Parathyroid adenoma (tissue), 2 donors: ENCODE data around the gene UHRF2.

Experiments
- H2AFZ ChIP-seq: fragments of 300-600 bp; sonication (generic); one replicate; pipeline ENCODE4 v1.7.0; 2017; ENCODE audit warnings: antibody characterized with exemption, mild to moderate bottlenecking
- H3K27ac ChIP-seq: fragments of 300-600 bp; sonication (generic); one replicate; pipeline ENCODE4 v1.7.0; 2017
- H3K27me3 ChIP-seq: fragments of 300-600 bp; sonication (generic); one replicate; pipeline ENCODE4 v1.7.0; 2017; ENCODE audit warnings: low read length; ENCODE audit not compliant: control insufficient read depth, insufficient read depth
- H3K36me3 ChIP-seq: fragments of 300-600 bp; sonication (generic); one replicate; pipeline ENCODE4 v1.7.0; 2017; ENCODE audit warnings: low read length; ENCODE audit not compliant: control insufficient read depth, insufficient read depth
- H3K4me1 ChIP-seq: fragments of 300-600 bp; sonication (generic); one replicate; pipeline ENCODE4 v1.7.0; 2017; ENCODE audit warnings: control low read depth
- H3K4me2 ChIP-seq: fragments of 300-600 bp; sonication (generic); one replicate; pipeline ENCODE4 v1.7.0; 2017; ENCODE audit warnings: low read length
- H3K4me3 ChIP-seq: fragments of 300-600 bp; sonication (generic); one replicate; pipeline ENCODE4 v1.7.0; 2017; ENCODE audit warnings: low read depth, low read length
- H3K79me2 ChIP-seq: fragments of 300-600 bp; sonication (generic); one replicate; pipeline ENCODE4 v1.7.0; 2017; ENCODE audit warnings: control low read depth
- H3K9ac ChIP-seq: fragments of 300-600 bp; sonication (generic); one replicate; pipeline ENCODE4 v1.7.0; 2017; ENCODE audit warnings: mild to moderate bottlenecking
- H3K9me3 ChIP-seq: fragments of 300-600 bp; sonication (generic); one replicate; pipeline ENCODE4 v1.7.0; 2017; ENCODE audit warnings: low read length; ENCODE audit not compliant: control insufficient read depth
- TF ChIP-seq, protein P1 (sequence below): fragments of 300-600 bp; sonication (generic); IDR thresholded peaks from one replicate; pipeline ENCODE4 v1.7.0; 2017; ENCODE audit warnings: antibody characterized with exemption, mild to moderate bottlenecking
- donor health status: primary hyperparathyroidism.

The UHRF2 gene

GRCh38 chr9:6551136-6551535 is 138.1 kb downstream of the UHRF2 start:
- no peaks in the 10 kb centered on the region for H3K79me2 ChIP-seq
- no peak overlapping the region for H3K9ac ChIP-seq
- no peak overlapping the region for H2AFZ ChIP-seq
- no peaks in the 10 kb centered on the region for H3K27me3 ChIP-seq
- no peak overlapping the region for H3K4me3 ChIP-seq
- H3K36me3 ChIP-seq, result no peaks in the 10 kb centered on the region
- no peak overlapping the region for H3K4me2 ChIP-seq
- no peaks in the 10 kb centered on the region for H3K4me1 ChIP-seq
- no peaks in the 10 kb centered on the region for H3K9me3 ChIP-seq
- TF ChIP-seq, protein P1, sequence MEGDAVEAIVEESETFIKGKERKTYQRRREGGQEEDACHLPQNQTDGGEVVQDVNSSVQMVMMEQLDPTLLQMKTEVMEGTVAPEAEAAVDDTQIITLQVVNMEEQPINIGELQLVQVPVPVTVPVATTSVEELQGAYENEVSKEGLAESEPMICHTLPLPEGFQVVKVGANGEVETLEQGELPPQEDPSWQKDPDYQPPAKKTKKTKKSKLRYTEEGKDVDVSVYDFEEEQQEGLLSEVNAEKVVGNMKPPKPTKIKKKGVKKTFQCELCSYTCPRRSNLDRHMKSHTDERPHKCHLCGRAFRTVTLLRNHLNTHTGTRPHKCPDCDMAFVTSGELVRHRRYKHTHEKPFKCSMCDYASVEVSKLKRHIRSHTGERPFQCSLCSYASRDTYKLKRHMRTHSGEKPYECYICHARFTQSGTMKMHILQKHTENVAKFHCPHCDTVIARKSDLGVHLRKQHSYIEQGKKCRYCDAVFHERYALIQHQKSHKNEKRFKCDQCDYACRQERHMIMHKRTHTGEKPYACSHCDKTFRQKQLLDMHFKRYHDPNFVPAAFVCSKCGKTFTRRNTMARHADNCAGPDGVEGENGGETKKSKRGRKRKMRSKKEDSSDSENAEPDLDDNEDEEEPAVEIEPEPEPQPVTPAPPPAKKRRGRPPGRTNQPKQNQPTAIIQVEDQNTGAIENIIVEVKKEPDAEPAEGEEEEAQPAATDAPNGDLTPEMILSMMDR, result no peak
- H3K27ac ChIP-seq, result no peak overlapping the region

DNA sequence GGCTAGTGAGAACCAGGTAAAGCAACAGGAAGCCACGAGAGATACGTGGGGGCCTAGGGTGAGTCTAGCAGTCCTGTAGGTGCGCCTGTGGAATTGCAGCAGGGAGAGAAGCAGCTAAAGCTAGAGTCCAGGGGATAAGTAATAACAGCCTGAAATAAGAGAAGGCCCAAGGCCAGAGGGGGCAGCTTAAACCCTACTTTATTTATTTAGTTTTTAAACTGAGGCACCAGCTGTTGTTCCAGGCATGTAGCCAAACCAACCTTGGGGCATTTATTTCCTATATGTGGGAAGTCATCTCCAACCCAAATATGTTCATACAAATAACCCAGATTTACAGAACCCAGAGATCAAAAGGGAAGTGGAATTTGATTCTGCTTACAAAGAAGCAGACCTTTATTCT is 139.0 kb downstream of the UHRF2 start:
- no peak overlapping the region for H2AFZ ChIP-seq
- TF ChIP-seq, protein P1, result no peak
- no peaks in the 10 kb centered on the region for H3K4me1 ChIP-seq
- no peak overlapping the region for H3K4me2 ChIP-seq
- no peak overlapping the region for H3K4me3 ChIP-seq
- H3K27me3 ChIP-seq, result no peaks in the 10 kb centered on the region
- H3K36me3 ChIP-seq, result no peaks in the 10 kb centered on the region
- H3K9me3 ChIP-seq, result no peaks in the 10 kb centered on the region
- no peak overlapping the region for H3K27ac ChIP-seq
- H3K9ac ChIP-seq, result no peak overlapping the region
- H3K79me2 ChIP-seq, result no peaks in the 10 kb centered on the region

- TF ChIP-seq, protein P1, result no peak
- no peak overlapping the region for H3K27ac ChIP-seq
- no peaks in the 10 kb centered on the region for H3K36me3 ChIP-seq
- no peak overlapping the region for H2AFZ ChIP-seq
- no peaks in the 10 kb centered on the region for H3K4me1 ChIP-seq
- no peaks in the 10 kb centered on the region for H3K79me2 ChIP-seq
- no peak overlapping the region for H3K9ac ChIP-seq
- no peak overlapping the region for H3K4me2 ChIP-seq
- H3K27me3 ChIP-seq, result no peaks in the 10 kb centered on the region
- H3K9me3 ChIP-seq, result no peaks in the 10 kb centered on the region
- no peak overlapping the region for H3K4me3 ChIP-seq
Observed at GRCh38 chr9:6552498-6553121, 139.6 kb downstream of the UHRF2 start.

DNA sequence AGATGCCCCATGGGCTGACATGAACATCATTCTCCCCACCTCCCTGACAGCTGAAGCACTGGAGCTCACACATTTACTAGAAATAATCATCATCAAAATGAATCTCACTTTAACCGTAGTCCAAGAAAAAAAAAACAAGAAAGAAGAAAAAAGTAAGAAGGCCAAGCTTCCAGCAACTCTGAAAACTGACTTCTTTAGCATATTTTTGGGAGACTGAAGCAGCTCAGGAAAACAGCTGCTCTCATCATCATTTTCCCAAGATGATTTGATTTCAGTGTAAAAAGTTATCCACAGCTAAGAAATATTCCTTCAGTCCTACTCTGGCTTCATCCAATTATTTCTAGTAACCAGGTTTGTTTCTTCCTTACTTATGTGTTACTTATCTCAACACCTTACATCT is 140.9 kb downstream of the UHRF2 start:
- H3K27me3 ChIP-seq, result no peaks in the 10 kb centered on the region
- H3K4me3 ChIP-seq, result no peak overlapping the region
- H3K79me2 ChIP-seq, result no peaks in the 10 kb centered on the region
- no peak overlapping the region for H3K9ac ChIP-seq
- TF ChIP-seq, protein P1, result no peak
- H3K4me2 ChIP-seq, result no peak overlapping the region
- H3K4me1 ChIP-seq, result no peaks in the 10 kb centered on the region
- H3K27ac ChIP-seq, result no peak overlapping the region
- no peaks in the 10 kb centered on the region for H3K9me3 ChIP-seq
- no peaks in the 10 kb centered on the region for H3K36me3 ChIP-seq
- no peak overlapping the region for H2AFZ ChIP-seq
